ENCODE measurements around the gene ATP6V1A. TPM values are rescaled to one million over a fixed set of nuclear protein-coding genes. Genes with fewer than 3 reads are reported as not detected.

ATP6V1A gene
- total and polyA plus RNA-seq, 2 of the 13 experiments (the other 11 are each of a cell fraction or from before 2014, with no cell fraction given) = 23.4 to 95.1 TPM

GRCh38 chr3:113697500-113698090 is 49.2 kb upstream of the ATP6V1A start (continued):
- TF ChIP-seq, protein P1, sequence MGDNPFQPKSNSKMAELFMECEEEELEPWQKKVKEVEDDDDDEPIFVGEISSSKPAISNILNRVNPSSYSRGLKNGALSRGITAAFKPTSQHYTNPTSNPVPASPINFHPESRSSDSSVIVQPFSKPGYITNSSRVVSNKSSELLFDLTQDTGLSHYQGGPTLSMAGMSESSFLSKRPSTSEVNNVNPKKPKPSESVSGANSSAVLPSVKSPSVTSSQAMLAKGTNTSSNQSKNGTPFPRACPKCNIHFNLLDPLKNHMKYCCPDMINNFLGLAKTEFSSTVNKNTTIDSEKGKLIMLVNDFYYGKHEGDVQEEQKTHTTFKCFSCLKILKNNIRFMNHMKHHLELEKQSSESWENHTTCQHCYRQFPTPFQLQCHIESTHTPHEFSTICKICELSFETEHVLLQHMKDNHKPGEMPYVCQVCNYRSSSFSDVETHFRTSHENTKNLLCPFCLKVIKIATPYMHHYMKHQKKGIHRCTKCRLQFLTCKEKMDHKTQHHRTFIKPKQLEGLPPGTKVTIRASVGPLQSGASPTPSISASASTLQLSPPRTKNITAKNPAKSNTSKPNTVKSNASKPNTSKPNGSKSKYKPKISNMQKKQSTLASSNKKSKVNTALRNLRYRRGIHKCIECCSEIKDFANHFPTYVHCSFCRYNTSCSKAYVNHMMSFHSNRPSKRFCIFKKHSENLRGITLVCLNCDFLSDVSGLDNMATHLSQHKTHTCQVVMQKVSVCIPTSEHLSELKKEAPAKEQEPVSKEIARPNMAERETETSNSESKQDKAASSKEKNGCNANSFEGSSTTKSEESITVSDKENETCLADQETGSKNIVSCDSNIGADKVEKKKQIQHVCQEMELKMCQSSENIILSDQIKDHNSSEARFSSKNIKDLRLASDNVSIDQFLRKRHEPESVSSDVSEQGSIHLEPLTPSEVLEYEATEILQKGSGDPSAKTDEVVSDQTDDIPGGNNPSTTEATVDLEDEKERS (CRISPR knock-in tag; IDR thresholded peaks at IDR 0.05) = no peak
- peak; percentile 4 for TF ChIP-seq TEAD3 (CRISPR knock-in tag; optimal IDR thresholded peaks at IDR 0.05; ENCODE audit: borderline replicate concordance)
- TF ChIP-seq ZFX (CRISPR knock-in tag; IDR thresholded peaks at IDR 0.05; ENCODE audit: low read depth) = 0 out of 2 replicates have a peak, but pooled peaks have one; percentile 5
- TF ChIP-seq ZFP37 (CRISPR knock-in tag; IDR thresholded peaks at IDR 0.05; ENCODE audit: borderline replicate concordance) = no peak
- 0 out of 2 replicates have a peak, but pooled peaks have one; percentile 31 for TF ChIP-seq HDAC1 (CRISPR knock-in tag; IDR thresholded peaks at IDR 0.05)
- TF ChIP-seq ZIK1 (CRISPR knock-in tag; IDR thresholded peaks at IDR 0.05; ENCODE audit: borderline replicate concordance, low read depth) = no peak
- TF ChIP-seq ZC3H13 (CRISPR knock-in tag; IDR thresholded peaks at IDR 0.05) = no peak
- TF ChIP-seq ZNF572 (CRISPR knock-in tag; IDR thresholded peaks at IDR 0.05) = no peak
- TF ChIP-seq SMARCC2 (IDR thresholded peaks at IDR 0.05) = no peak
- TF ChIP-seq ARNT2 (CRISPR knock-in tag; IDR thresholded peaks at IDR 0.05; ENCODE audit: low read depth) = no peak
- TF ChIP-seq SRF (IDR thresholded peaks at IDR 0.05; ENCODE audit: low read depth, low read length) = no peak
- TF ChIP-seq HES4 (CRISPR knock-in tag; IDR thresholded peaks at IDR 0.05; ENCODE audit: borderline replicate concordance) = no peak
- peak; percentile 29; the same call in 1 of the 2 replicates for TF ChIP-seq RBFOX2 (IDR thresholded peaks at IDR 0.05; ENCODE audit: low read depth, low read length)
